K562 (cell line): Measurements from ENCODE around the gene ZNF618.

Experiments
- CTCF ChIP-seq, 3 experiments: IDR thresholded peaks in 2 of 3; conservative IDR thresholded peaks in 1 of 3; 2 replicates each; pipeline ENCODE4 v1.5.1; 2011 to 2012; ENCODE audit warnings: low read length in 3 of 3, mild to moderate bottlenecking in 3 of 3, control low read depth in 2 of 3, improper control_type of control experiment in 1 of 3, inconsistent platforms in 1 of 3, low read depth in 1 of 3, mixed read lengths in 1 of 3, moderate library complexity in 1 of 3; ENCODE audit not compliant: insufficient read depth in 2 of 3
- EZH2 ChIP-seq: IDR thresholded peaks from 2 replicates; pipeline ENCODE4 v1.6.1; 2012; ENCODE audit warnings: low read depth, mild to moderate bottlenecking, inconsistent platforms, low read length, borderline replicate concordance
- HNRNPK ChIP-seq: fragments of 200-400 bp; formaldehyde crosslinking; IDR thresholded peaks from one replicate; pipeline ENCODE4 v1.6.1; 2018; ENCODE audit warnings: mild to moderate bottlenecking, low read depth, low read length; ENCODE audit not compliant: poor library complexity, severe bottlenecking
- MLX ChIP-seq, 2 experiments: fragments of 450-650 bp in 1 of 2; sonication (generic) in 1 of 2; formaldehyde crosslinking; conservative IDR thresholded peaks; 2 replicates each; pipeline versions ENCODE4 v1.4.0 to v1.8.1; 2020 to 2022; ENCODE audit warnings: mild to moderate bottlenecking in 1 of 2, missing genetic modification reagents in 1 of 2
- TAF1 ChIP-seq: IDR thresholded peaks from 2 replicates; pipeline ENCODE4 v1.6.1; 2011; ENCODE audit warnings: mild to moderate bottlenecking, low read length, moderate library complexity; ENCODE audit not compliant: insufficient read depth, control insufficient read depth, severe bottlenecking; ENCODE audit errors: extremely low read depth
- THAP12 ChIP-seq: fragments of 250-450 bp; sonication (Bioruptor Pico); IDR thresholded peaks from 2 replicates; pipeline ENCODE4 v1.9.0; 2021; ENCODE audit warnings: mild to moderate bottlenecking, inconsistent platforms

- TF ChIP-seq MLX (CRISPR knock-in tag; conservative IDR thresholded peaks at IDR 0.05) (no peak), EZH2 (no peak), THAP12 (CRISPR knock-in tag) (no peak), CTCF (IDR thresholded peaks at IDR 0.05 in 2 of 3, conservative IDR thresholded peaks at IDR 0.05 in 1 of 3; ENCODE audit: insufficient read depth in 2 of 3, low read depth in 1 of 3, low read length in 3 of 3) (no peak), HNRNPK (no peak), TAF1 (no peak)
Measured at GRCh38 chr9:114046237-114046755, 170.2 kb downstream of the ZNF618 start.
